ENCODE data around the gene TMEM234.

DNA sequence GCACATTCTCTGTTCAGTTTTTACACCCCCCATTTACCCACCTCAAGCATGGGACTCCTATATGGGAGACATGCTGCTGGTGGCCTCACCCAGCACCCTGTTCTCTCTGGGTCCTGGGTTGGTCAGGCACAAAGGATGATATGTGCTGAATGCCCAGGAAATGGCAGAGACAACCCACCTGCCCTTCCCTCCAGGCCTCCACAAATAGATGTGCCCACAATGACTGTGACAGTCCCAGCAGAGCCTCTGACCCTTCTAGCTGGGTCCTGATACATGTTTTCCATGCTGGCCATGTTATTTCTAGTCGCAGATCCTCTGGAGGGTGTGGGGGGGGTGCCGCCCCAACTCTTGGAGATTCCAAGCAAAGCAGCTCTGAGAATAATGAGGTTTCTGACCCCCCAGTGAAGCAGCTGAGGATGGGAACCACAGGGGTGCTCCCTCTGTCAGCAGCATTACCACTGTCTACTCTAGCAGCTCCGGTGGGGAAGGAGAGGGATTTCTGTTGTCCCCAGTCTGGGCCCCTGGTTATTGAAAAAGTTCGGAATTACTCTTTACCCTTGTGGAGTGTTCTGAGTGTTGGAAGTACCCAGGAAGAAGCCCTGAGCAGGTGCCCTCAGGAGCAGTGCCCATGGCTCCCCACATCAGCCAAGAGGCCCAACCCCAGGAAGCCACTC is 23.0 kb downstream of the TMEM234 start:
- TF ChIP-seq, protein P1, sequence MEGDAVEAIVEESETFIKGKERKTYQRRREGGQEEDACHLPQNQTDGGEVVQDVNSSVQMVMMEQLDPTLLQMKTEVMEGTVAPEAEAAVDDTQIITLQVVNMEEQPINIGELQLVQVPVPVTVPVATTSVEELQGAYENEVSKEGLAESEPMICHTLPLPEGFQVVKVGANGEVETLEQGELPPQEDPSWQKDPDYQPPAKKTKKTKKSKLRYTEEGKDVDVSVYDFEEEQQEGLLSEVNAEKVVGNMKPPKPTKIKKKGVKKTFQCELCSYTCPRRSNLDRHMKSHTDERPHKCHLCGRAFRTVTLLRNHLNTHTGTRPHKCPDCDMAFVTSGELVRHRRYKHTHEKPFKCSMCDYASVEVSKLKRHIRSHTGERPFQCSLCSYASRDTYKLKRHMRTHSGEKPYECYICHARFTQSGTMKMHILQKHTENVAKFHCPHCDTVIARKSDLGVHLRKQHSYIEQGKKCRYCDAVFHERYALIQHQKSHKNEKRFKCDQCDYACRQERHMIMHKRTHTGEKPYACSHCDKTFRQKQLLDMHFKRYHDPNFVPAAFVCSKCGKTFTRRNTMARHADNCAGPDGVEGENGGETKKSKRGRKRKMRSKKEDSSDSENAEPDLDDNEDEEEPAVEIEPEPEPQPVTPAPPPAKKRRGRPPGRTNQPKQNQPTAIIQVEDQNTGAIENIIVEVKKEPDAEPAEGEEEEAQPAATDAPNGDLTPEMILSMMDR (IDR thresholded peaks at IDR 0.05) = no peak
- TF ChIP-seq EP300 (IDR thresholded peaks at IDR 0.05) = no peak
- no peak for TF ChIP-seq POLR2A (IDR thresholded peaks at IDR 0.05)
- TF ChIP-seq POLR2AphosphoS5 (IDR thresholded peaks at IDR 0.05) = no peak
